Hepatic stellate cell (primary cell): ENCODE results near the gene AFDN.

ENCODE experiments used
- DNase-seq: peaks from one replicate; pipeline ENCODE4 v3.0.0; 2011; ENCODE audit warnings: low spot score

AFDN gene

GRCh38 chr6:168021581-168021980 lies 194.9 kb downstream of the AFDN start:
- DNase-seq: no peak
